ENCODE results near the gene HOXD8.

Gene HOXD8

GRCh38 chr2:176157499-176158185 is 28.1 kb downstream of the HOXD8 start:
- no peak overlapping the region for H3K4me3 ChIP-seq (ENCODE audit: low read depth, low read length)
- no peak for DNase-seq (ENCODE audit: low read depth)
- no peak for TF ChIP-seq MAX (IDR thresholded peaks at IDR 0.05; ENCODE audit: low read depth, low read length)
- TF ChIP-seq MYC (IDR thresholded peaks at IDR 0.05; ENCODE audit: low read depth, low read length): no peak
- TF ChIP-seq, protein P1, sequence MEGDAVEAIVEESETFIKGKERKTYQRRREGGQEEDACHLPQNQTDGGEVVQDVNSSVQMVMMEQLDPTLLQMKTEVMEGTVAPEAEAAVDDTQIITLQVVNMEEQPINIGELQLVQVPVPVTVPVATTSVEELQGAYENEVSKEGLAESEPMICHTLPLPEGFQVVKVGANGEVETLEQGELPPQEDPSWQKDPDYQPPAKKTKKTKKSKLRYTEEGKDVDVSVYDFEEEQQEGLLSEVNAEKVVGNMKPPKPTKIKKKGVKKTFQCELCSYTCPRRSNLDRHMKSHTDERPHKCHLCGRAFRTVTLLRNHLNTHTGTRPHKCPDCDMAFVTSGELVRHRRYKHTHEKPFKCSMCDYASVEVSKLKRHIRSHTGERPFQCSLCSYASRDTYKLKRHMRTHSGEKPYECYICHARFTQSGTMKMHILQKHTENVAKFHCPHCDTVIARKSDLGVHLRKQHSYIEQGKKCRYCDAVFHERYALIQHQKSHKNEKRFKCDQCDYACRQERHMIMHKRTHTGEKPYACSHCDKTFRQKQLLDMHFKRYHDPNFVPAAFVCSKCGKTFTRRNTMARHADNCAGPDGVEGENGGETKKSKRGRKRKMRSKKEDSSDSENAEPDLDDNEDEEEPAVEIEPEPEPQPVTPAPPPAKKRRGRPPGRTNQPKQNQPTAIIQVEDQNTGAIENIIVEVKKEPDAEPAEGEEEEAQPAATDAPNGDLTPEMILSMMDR (IDR thresholded peaks at IDR 0.05; ENCODE audit: low read depth, low read length): no peak
- TF ChIP-seq POLR2A (IDR thresholded peaks at IDR 0.05; ENCODE audit: extremely low read depth, insufficient read length): no peak

DNA sequence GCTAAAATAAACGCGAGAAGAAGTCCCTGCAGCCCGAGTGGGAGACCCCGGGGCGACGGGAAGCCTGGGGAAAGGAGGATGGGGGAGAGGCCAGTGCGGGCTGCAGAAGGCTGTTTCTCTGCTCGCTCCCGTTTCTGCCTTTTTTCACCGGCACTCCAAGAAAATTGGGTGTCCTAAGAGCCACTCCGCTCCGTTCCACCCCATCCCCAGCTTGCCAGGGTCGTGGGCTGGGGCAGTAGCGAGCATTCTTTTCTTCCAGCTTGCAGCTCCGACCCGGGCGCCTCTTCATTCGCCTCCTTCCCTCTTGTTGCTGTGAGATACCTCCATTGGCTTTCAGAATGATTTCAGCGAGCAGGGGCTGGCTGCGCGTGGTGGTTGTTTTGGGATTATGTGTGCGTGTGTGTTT is 28.7 kb downstream of the HOXD8 start:
- no peak for DNase-seq (ENCODE audit: low read depth)
- TF ChIP-seq, protein P1 (IDR thresholded peaks at IDR 0.05; ENCODE audit: low read depth, low read length): no peak
- TF ChIP-seq MAX (IDR thresholded peaks at IDR 0.05; ENCODE audit: low read depth, low read length) (no peak), POLR2A (IDR thresholded peaks at IDR 0.05; ENCODE audit: extremely low read depth, insufficient read length) (no peak), MYC (IDR thresholded peaks at IDR 0.05; ENCODE audit: low read depth, low read length) (no peak)

GRCh38 chr2:176158855-176159662 is 29.6 kb downstream of the HOXD8 start:
- no peak for DNase-seq (ENCODE audit: low read depth)
- no peak overlapping the region for H3K4me3 ChIP-seq (ENCODE audit: low read depth, low read length)
- TF ChIP-seq, protein P1 (IDR thresholded peaks at IDR 0.05; ENCODE audit: low read depth, low read length): no peak
- TF ChIP-seq MAX (IDR thresholded peaks at IDR 0.05; ENCODE audit: low read depth, low read length) (no peak), MYC (IDR thresholded peaks at IDR 0.05; ENCODE audit: low read depth, low read length) (no peak), POLR2A (IDR thresholded peaks at IDR 0.05; ENCODE audit: extremely low read depth, insufficient read length) (no peak)

More for the DNA sequence above, 28.7 kb downstream of the HOXD8 start:
- H3K4me3 ChIP-seq (ENCODE audit: low read depth, low read length): no peak overlapping the region

DNA sequence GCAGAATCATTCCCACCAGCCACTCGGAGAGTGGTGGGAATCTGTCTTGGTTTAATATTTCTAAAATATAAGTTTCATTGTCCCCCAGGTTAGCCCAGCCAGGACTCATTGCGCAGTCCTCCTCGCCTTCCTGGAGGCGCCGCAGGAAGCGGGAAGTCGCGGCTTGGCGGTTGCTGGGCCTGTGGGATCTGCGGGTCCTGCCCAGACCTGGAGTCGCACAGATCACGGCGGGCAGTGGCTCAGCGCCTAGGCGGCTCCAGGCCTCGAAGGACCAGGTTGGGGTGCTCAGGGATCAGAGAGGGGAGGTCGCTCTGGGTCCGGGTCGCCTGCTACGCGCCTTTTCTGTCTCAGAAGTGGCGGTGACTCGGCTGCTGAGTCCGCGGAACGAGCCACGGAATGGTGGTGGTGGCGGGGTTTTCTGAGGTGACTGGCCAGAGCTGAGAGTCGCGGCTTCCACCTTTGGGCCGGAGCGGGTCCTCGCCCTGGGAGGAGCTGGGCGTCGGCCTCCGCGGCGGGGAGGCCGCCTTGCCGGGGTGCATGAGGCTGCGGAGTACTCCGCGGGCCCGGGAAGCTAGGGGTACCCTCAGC is 30.3 kb downstream of the HOXD8 start:
- TF ChIP-seq MAX (IDR thresholded peaks at IDR 0.05; ENCODE audit: low read depth, low read length) (no peak), POLR2A (IDR thresholded peaks at IDR 0.05; ENCODE audit: extremely low read depth, insufficient read length) (no peak), MYC (IDR thresholded peaks at IDR 0.05; ENCODE audit: low read depth, low read length) (no peak)
- TF ChIP-seq, protein P1 (IDR thresholded peaks at IDR 0.05; ENCODE audit: low read depth, low read length): no peak
- no peak for DNase-seq (ENCODE audit: low read depth)
- H3K4me3 ChIP-seq (ENCODE audit: low read depth, low read length): no peak overlapping the region

GRCh38 chr2:176160251-176160985 is 30.9 kb downstream of the HOXD8 start:
- no peak for DNase-seq (ENCODE audit: low read depth)
- TF ChIP-seq MAX (IDR thresholded peaks at IDR 0.05; ENCODE audit: low read depth, low read length) (no peak), POLR2A (IDR thresholded peaks at IDR 0.05; ENCODE audit: extremely low read depth, insufficient read length) (no peak), MYC (IDR thresholded peaks at IDR 0.05; ENCODE audit: low read depth, low read length) (no peak)
- TF ChIP-seq, protein P1 (IDR thresholded peaks at IDR 0.05; ENCODE audit: low read depth, low read length): no peak
- no peak overlapping the region for H3K4me3 ChIP-seq (ENCODE audit: low read depth, low read length)
